Stimulated activated CD8-positive, alpha-beta memory T cell treated with anti-CD3 and anti-CD28 coated beads, Interleukin-7, amount 100 ng/mL, for 48 hours (primary cell): Measurements from ENCODE around the gene TXNRD2.
"Not testable (repeated sequence)": the region's sequence is repeated elsewhere in the genome, so short reads cannot be mapped to it uniquely, and the experiment has no call there.

Experiments
- DNase-seq, 2 donors: peaks; one replicate each; pipeline ENCODE4 v3.0.0-alpha.2; 2020; ENCODE audit warnings: low read depth in 1 of 2; ENCODE audit errors: extremely low read depth in 1 of 2

The TXNRD2 gene

GRCh38 chr22:19891317-19892256 is 50.0 kb downstream of the TXNRD2 start:
- DNase-seq = peak; percentile 54 to 80

- DNase-seq = no peak
Measured at GRCh38 chr22:19890502-19891316, 50.9 kb downstream of the TXNRD2 start.

- DNase-seq = peak in 1 of 2 donors; percentile 20
Measured at GRCh38 chr22:19889951-19890350, 51.7 kb downstream of the TXNRD2 start.

GRCh38 chr22:19888131-19888746 is 53.4 kb downstream of the TXNRD2 start:
- DNase-seq = no peak

GRCh38 chr22:19887256-19887985 is 54.2 kb downstream of the TXNRD2 start:
- no peak for DNase-seq

- DNase-seq = no peak
Measured at GRCh38 chr22:19886605-19887255, 54.9 kb downstream of the TXNRD2 start.

GRCh38 chr22:19885841-19886592 is 55.6 kb downstream of the TXNRD2 start:
- no peak for DNase-seq

- DNase-seq = no peak
Measured at GRCh38 chr22:19884954-19885751, 56.5 kb downstream of the TXNRD2 start.

- DNase-seq = no peak
Measured at GRCh38 chr22:19884161-19884953, 57.3 kb downstream of the TXNRD2 start.

- not testable (repeated sequence) for DNase-seq
Measured at GRCh38 chr22:19883446-19883845, 58.2 kb downstream of the TXNRD2 start.

GRCh38 chr22:19882446-19883381 is 58.9 kb downstream of the TXNRD2 start:
- DNase-seq = no peak

GRCh38 chr22:19880786-19881569 is 60.6 kb downstream of the TXNRD2 start:
- DNase-seq = no peak

GRCh38 chr22:19879992-19880785 is 61.4 kb downstream of the TXNRD2 start:
- DNase-seq = no peak

GRCh38 chr22:19879643-19879991 is 62.0 kb downstream of the TXNRD2 start:
- DNase-seq = no peak

GRCh38 chr22:19879246-19879570 is 62.4 kb downstream of the TXNRD2 start:
- DNase-seq = no peak
